H9 (cell line): ENCODE results near the gene ELP1. TPM values are rescaled to one million over a fixed set of nuclear protein-coding genes. Genes with fewer than 3 reads are reported as not detected.

ENCODE experiments used
- DNase-seq: peaks from one replicate; pipeline ENCODE4 v3.0.0-alpha.2; 2017
- H2AFZ ChIP-seq: one replicate; pipeline ENCODE4 v1.6.1; 2013; ENCODE audit warnings: mild to moderate bottlenecking, low read length, control low read depth, moderate library complexity
- H2AK5ac ChIP-seq: 2 replicates; pipeline ENCODE4 v1.6.1; 2013; ENCODE audit warnings: low read length, control low read depth, mixed read lengths; ENCODE audit not compliant: insufficient read length
- H2BK120ac ChIP-seq: one replicate; pipeline ENCODE4 v1.6.1; 2013; ENCODE audit warnings: low read depth, mild to moderate bottlenecking, low read length, control low read depth, inconsistent platforms; ENCODE audit not compliant: poor library complexity, severe bottlenecking
- H2BK12ac ChIP-seq: 2 replicates; pipeline ENCODE4 v1.6.1; 2013; ENCODE audit warnings: low read length, control low read depth, mixed read lengths, low read depth; ENCODE audit not compliant: insufficient read length
- H2BK15ac ChIP-seq: 2 replicates; pipeline ENCODE4 v1.6.1; 2013; ENCODE audit warnings: low read depth, low read length, control low read depth
- H2BK20ac ChIP-seq: one replicate; pipeline ENCODE4 v1.6.1; 2013; ENCODE audit warnings: low read depth, mild to moderate bottlenecking, low read length, control low read depth, inconsistent platforms; ENCODE audit not compliant: poor library complexity, severe bottlenecking
- H2BK5ac ChIP-seq: 2 replicates; pipeline ENCODE4 v1.6.1; 2013; ENCODE audit warnings: low read length, control low read depth, mixed read lengths; ENCODE audit not compliant: insufficient read length
- H3K14ac ChIP-seq: 2 replicates; pipeline ENCODE4 v1.6.1; 2013; ENCODE audit warnings: low read length, control low read depth; ENCODE audit not compliant: insufficient read depth
- H3K18ac ChIP-seq: 2 replicates; pipeline ENCODE4 v1.6.1; 2013; ENCODE audit warnings: low read depth, mild to moderate bottlenecking, mixed read lengths, low read length, control low read depth; ENCODE audit not compliant: insufficient read length
- H3K23ac ChIP-seq: 2 replicates; pipeline ENCODE4 v1.6.1; 2013; ENCODE audit warnings: low read length, control low read depth, mixed read lengths, low read depth; ENCODE audit not compliant: insufficient read length
- H3K23me2 ChIP-seq: 2 replicates; pipeline ENCODE4 v1.6.1; 2013; ENCODE audit warnings: low read depth, mild to moderate bottlenecking, mixed read lengths, low read length, control low read depth; ENCODE audit not compliant: insufficient read length, poor library complexity, severe bottlenecking
- H3K27ac ChIP-seq: 2 replicates; pipeline ENCODE4 v1.5.1; 2013; ENCODE audit warnings: low read length, control low read depth, mixed read lengths, low read depth; ENCODE audit not compliant: insufficient read length
- H3K27me3 ChIP-seq: 2 replicates; pipeline ENCODE4 v1.6.1; 2013; ENCODE audit warnings: low read length, control low read depth, inconsistent platforms; ENCODE audit not compliant: insufficient read depth
- H3K4ac ChIP-seq: 2 replicates; pipeline ENCODE4 v1.6.1; 2013; ENCODE audit warnings: low read depth, mild to moderate bottlenecking, control low read depth, inconsistent platforms, low read length, moderate library complexity
- H3K4me1 ChIP-seq: 2 replicates; pipeline ENCODE4 v1.6.1; 2013; ENCODE audit warnings: low read length, control low read depth, inconsistent platforms; ENCODE audit not compliant: insufficient read depth
- H3K4me2 ChIP-seq: 2 replicates; pipeline ENCODE4 v1.6.1; 2013; ENCODE audit warnings: low read length, control low read depth, mixed read lengths; ENCODE audit not compliant: insufficient read length, insufficient read depth
- H3K56ac ChIP-seq: 2 replicates; pipeline ENCODE4 v1.6.1; 2013; ENCODE audit warnings: low read depth, mild to moderate bottlenecking, mixed read lengths, low read length, control low read depth; ENCODE audit not compliant: insufficient read length
- H3K79me1 ChIP-seq: 2 replicates; pipeline ENCODE4 v1.6.1; 2013; ENCODE audit warnings: low read depth, mild to moderate bottlenecking, moderate library complexity, low read length, control low read depth, inconsistent platforms; ENCODE audit not compliant: insufficient read depth, poor library complexity, severe bottlenecking
- H3K79me2 ChIP-seq: 2 replicates; pipeline ENCODE4 v1.6.1; 2013; ENCODE audit warnings: low read length, control low read depth, inconsistent platforms; ENCODE audit not compliant: insufficient read depth
- H3K9ac ChIP-seq: 2 replicates; pipeline ENCODE4 v1.6.1; 2013; ENCODE audit warnings: low read length, control low read depth, mixed read lengths; ENCODE audit not compliant: insufficient read length; ENCODE audit errors: extremely low read depth
- H3K9me3 ChIP-seq: one replicate; pipeline ENCODE4 v1.6.1; 2013; ENCODE audit warnings: low read depth, low read length, inconsistent platforms; ENCODE audit not compliant: control insufficient read depth
- H3T11ph ChIP-seq: one replicate; pipeline ENCODE4 v1.6.1; 2013; ENCODE audit warnings: mild to moderate bottlenecking, low read length, control low read depth, inconsistent platforms
- H4K20me1 ChIP-seq: one replicate; pipeline ENCODE4 v1.6.1; 2013; ENCODE audit not compliant: control insufficient read depth, insufficient read length, insufficient read depth
- H4K5ac ChIP-seq: 2 replicates; pipeline ENCODE4 v1.6.1; 2013; ENCODE audit warnings: low read depth, mild to moderate bottlenecking, mixed read lengths, low read length, control low read depth; ENCODE audit not compliant: insufficient read length
- H4K8ac ChIP-seq: replicated peaks from 2 replicates; pipeline ENCODE4 v1.6.1; 2013; ENCODE audit warnings: low read length, control low read depth, mixed read lengths, low read depth; ENCODE audit not compliant: insufficient read length
- H4K91ac ChIP-seq: 2 replicates; pipeline ENCODE4 v1.6.1; 2013; ENCODE audit warnings: low read depth, mild to moderate bottlenecking, moderate library complexity, mixed read lengths, low read length, control low read depth; ENCODE audit not compliant: insufficient read length
- H3K27ac Mint-ChIP-seq, 3 experiments: 2 replicates in 2 of 3; 3 replicates in 1 of 3; pipeline ENCODE4 v1.8.0; 2020 to 2021; ENCODE audit warnings: mixed read lengths in 3 of 3, mild to moderate bottlenecking in 1 of 3, moderate library complexity in 1 of 3
- H3K27me3 Mint-ChIP-seq: 2 replicates; pipeline ENCODE4 v1.8.0; 2021; ENCODE audit warnings: low read depth, mild to moderate bottlenecking, moderate library complexity, mixed read lengths
- H3K36me3 Mint-ChIP-seq, 3 experiments: 2 replicates in 2 of 3; 3 replicates in 1 of 3; pipeline ENCODE4 v1.8.0; 2020 to 2021; ENCODE audit warnings: low read depth in 3 of 3, mixed read lengths in 3 of 3; ENCODE audit not compliant: insufficient read depth in 1 of 3
- H3K4me1 Mint-ChIP-seq, 2 experiments: 2 replicates each; pipeline ENCODE4 v1.8.0; 2020; ENCODE audit warnings: mixed read lengths in 2 of 2
- H3K4me3 Mint-ChIP-seq, 2 experiments: 2 replicates in 1 of 2; 3 replicates in 1 of 2; pipeline ENCODE4 v1.8.0; 2020 to 2021; ENCODE audit warnings: mild to moderate bottlenecking in 2 of 2, mixed read lengths in 2 of 2, moderate library complexity in 1 of 2
- H3K9me3 Mint-ChIP-seq, 2 experiments: 2 replicates in 1 of 2; 3 replicates in 1 of 2; pipeline ENCODE4 v1.8.0; 2020; ENCODE audit warnings: mild to moderate bottlenecking in 2 of 2, mixed read lengths in 2 of 2, moderate library complexity in 1 of 2
- CTCF ChIP-seq: fragments of 200-600 bp; sonication (generic); conservative IDR thresholded peaks from 3 replicates; pipeline ENCODE4 v1.8.0; 2021; ENCODE audit warnings: antibody characterized with exemption, mild to moderate bottlenecking
- WGBS: extraction: QIAGEN DNeasy Blood & Tissue Kit; methylation state at CpG from one replicate; pipeline ENCODE4 v1.1.7; 2013; ENCODE audit warnings: missing lambda C conversion rate, low lambda C conversion rate, mixed read lengths; ENCODE audit not compliant: insufficient read length; ENCODE audit errors: extremely low coverage; 5-methylcytosine and 5-hydroxymethylcytosine counted together
- total RNA-seq: library from RNA; stranded (reverse); gene quantifications from 2 replicates; pipeline ENCODE4 v1.2.1, GENCODE V29; 2021

The ELP1 gene
- total RNA-seq, 1 experiment from 2014 or later, result 38.7 TPM

- H3K9me3 Mint-ChIP-seq, result no peaks in the 10 kb centered on the region
- H3K36me3 Mint-ChIP-seq, result peaks cover 0 to 19% (median 9%) of the 10 kb centered on the region in 3 experiments; a peak in 3 of 7 replicates
- no peak overlapping the region for H4K91ac ChIP-seq
- H3K56ac ChIP-seq, result no peak overlapping the region
- H3K27ac ChIP-seq, result no peak overlapping the region
- no peaks in the 10 kb centered on the region for H4K20me1 ChIP-seq
- H3K4me1 ChIP-seq, result peaks cover 4% of the 10 kb centered on the region
- H4K8ac ChIP-seq, result no peak overlapping the region
- H2AFZ ChIP-seq, result no peak overlapping the region
- H2BK20ac ChIP-seq, result no peak overlapping the region
- no peak overlapping the region for H3K14ac ChIP-seq
- no peak for DNase-seq
- H3K27me3 Mint-ChIP-seq, result no peaks in the 10 kb centered on the region
- H2AK5ac ChIP-seq, result no peak overlapping the region
- H3K9ac ChIP-seq, result no peak overlapping the region
- no peak overlapping the region for H2BK120ac ChIP-seq
- no peaks in the 10 kb centered on the region for H3K27me3 ChIP-seq
- H3K4me2 ChIP-seq, result no peak overlapping the region
- H3K4ac ChIP-seq, result no peak overlapping the region
- peaks cover 6% of the 10 kb centered on the region for H3K79me2 ChIP-seq
- H3K9me3 ChIP-seq, result no peaks in the 10 kb centered on the region
- no peak overlapping the region for H2BK15ac ChIP-seq
- no peak overlapping the region for H4K5ac ChIP-seq
- H3K23me2 ChIP-seq, result peaks cover 10% of the 10 kb centered on the region
- WGBS, result no CpG with 5 or more reads among the region's 5 CpGs
- H2BK12ac ChIP-seq, result no peak overlapping the region
- no peaks in the 10 kb centered on the region for H3K79me1 ChIP-seq
- no peak overlapping the region for H3T11ph ChIP-seq
- H3K18ac ChIP-seq, result no peak overlapping the region
- no peak overlapping the region for H3K4me3 Mint-ChIP-seq
- no peak overlapping the region for H2BK5ac ChIP-seq
- peak overlapping the region in 1 of 3 experiments; percentile 35; a peak in 1 of 7 replicates for H3K27ac Mint-ChIP-seq
- H3K23ac ChIP-seq, result no peak overlapping the region
- TF ChIP-seq CTCF, result no peak
- peaks cover 10 to 12% of the 10 kb centered on the region in 2 experiments for H3K4me1 Mint-ChIP-seq
Measured at GRCh38 chr9:108937561-108938305, 3.8 kb upstream of the ELP1 start.
